AG09309 (cell line): ENCODE measurements around the gene PLXNA3.

Source experiments
- DNase-seq: peaks from one replicate; pipeline ENCODE4 v3.0.0-alpha.2; 2010; ENCODE audit warnings: low read depth
- H3K4me3 ChIP-seq: 2 replicates; pipeline ENCODE4 v1.5.1; 2011; ENCODE audit warnings: mild to moderate bottlenecking, low read depth, low read length, moderate library complexity; ENCODE audit not compliant: control insufficient read depth
- TF ChIP-seq, protein P1 (sequence below): IDR thresholded peaks from 2 replicates; pipeline ENCODE4 v1.5.1; 2011; ENCODE audit warnings: mild to moderate bottlenecking, low read depth, low read length, inconsistent platforms; ENCODE audit not compliant: insufficient read depth, control insufficient read depth; ENCODE audit errors: missing control alignments

The PLXNA3 gene

DNA sequence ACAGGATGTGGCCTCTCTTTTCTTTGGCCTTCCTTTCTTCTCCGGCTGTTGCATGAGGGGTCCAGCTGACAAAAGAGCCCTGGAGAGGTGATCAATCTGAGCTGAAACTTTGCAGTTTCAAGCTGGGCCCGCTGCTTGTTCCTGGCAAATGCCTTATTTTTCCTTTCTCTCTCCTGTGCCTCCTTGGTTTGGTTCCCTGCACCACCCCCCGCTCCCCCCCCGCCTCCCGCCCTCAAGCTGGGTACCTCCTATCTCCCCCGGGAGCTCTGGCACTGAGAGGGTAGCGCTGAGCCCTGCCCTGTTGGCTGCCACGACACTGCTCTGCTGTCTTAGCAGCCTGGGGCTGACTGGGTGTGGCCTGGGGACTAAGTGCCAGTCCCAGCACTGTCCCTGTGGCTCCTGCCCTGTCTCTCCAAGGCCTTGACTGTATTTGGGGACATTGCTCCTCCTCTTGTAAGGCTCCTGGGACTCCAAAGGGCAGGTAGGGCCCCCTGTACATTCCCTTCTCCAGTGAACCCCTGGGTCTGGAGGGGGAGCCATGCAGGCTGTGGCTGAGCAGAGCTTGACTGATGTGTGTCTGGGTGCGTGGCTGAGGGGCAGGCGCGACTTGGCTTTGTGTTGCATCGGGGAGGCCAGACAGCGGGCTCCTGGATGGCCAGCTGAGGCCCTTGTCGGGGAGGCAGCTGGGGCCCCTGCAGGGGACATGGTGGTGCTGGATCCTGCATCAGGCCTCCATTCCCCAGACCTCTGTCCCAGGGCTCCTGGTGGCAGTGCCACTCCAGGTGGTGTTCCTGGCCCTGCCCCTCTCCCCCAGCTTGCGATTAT, 1.1 kb downstream of the PLXNA3 start:
- peak overlapping the region; percentile 86 for H3K4me3 ChIP-seq
- TF ChIP-seq, protein P1, sequence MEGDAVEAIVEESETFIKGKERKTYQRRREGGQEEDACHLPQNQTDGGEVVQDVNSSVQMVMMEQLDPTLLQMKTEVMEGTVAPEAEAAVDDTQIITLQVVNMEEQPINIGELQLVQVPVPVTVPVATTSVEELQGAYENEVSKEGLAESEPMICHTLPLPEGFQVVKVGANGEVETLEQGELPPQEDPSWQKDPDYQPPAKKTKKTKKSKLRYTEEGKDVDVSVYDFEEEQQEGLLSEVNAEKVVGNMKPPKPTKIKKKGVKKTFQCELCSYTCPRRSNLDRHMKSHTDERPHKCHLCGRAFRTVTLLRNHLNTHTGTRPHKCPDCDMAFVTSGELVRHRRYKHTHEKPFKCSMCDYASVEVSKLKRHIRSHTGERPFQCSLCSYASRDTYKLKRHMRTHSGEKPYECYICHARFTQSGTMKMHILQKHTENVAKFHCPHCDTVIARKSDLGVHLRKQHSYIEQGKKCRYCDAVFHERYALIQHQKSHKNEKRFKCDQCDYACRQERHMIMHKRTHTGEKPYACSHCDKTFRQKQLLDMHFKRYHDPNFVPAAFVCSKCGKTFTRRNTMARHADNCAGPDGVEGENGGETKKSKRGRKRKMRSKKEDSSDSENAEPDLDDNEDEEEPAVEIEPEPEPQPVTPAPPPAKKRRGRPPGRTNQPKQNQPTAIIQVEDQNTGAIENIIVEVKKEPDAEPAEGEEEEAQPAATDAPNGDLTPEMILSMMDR: no peak
- no peak for DNase-seq

DNA sequence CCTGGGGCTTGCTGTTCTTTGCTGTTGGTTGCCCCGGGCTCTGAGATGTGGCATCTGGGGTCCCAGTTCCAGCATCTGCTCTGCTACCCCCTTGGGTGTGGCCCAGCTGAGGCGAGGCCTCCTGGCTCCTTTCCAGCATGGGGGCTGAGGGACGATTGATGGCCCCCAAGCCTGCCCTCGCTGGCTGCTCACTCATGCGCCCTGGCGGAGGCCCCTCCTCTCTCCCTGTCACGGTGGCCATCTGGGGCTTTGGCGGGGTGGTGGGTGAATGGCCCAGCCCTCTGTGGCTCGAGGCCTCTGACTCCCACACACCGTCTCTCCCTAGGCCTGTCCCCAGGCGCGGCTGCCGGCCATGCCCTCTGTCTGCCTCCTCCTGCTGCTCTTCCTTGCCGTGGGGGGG, 1.8 kb downstream of the PLXNA3 start:
- peak overlapping the region; percentile 86 for H3K4me3 ChIP-seq
- TF ChIP-seq, protein P1: no peak
- no peak for DNase-seq

DNA sequence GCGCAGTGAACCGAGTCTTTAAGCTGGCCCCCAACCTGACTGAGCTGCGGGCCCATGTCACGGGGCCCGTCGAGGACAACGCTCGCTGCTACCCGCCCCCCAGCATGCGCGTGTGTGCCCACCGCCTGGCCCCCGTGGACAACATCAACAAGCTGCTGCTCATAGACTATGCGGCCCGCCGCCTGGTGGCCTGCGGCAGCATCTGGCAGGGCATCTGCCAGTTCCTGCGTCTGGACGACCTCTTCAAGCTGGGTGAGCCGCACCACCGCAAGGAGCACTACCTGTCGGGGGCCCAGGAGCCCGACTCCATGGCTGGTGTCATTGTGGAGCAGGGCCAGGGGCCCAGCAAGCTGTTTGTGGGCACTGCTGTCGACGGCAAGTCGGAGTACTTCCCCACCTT, 2.2 kb downstream of the PLXNA3 start:
- no peak for DNase-seq
- peak overlapping the region; percentile 86 for H3K4me3 ChIP-seq
- TF ChIP-seq, protein P1: peak; percentile 23

DNA sequence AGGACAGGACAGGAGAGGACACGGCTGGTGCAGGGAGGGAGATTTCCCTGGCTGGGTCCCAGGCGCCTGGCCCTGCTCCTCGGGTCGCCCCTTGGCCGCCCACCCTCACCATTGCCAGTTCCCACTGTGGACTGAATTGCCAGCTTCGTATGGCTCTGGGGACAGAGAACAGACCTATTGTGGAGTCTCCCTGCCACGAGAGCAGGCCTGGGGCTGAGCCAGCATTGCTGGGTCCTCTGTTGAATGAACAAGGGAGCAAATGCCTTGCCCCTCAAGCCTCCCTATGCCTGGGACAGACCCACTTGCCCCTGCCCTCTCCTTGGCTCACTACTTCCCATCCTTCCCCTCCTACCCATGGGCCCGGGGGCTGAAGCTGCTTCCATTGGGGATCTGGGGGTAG, 4.3 kb downstream of the PLXNA3 start:
- TF ChIP-seq, protein P1: no peak
- no peak overlapping the region for H3K4me3 ChIP-seq
- DNase-seq: no peak

DNA sequence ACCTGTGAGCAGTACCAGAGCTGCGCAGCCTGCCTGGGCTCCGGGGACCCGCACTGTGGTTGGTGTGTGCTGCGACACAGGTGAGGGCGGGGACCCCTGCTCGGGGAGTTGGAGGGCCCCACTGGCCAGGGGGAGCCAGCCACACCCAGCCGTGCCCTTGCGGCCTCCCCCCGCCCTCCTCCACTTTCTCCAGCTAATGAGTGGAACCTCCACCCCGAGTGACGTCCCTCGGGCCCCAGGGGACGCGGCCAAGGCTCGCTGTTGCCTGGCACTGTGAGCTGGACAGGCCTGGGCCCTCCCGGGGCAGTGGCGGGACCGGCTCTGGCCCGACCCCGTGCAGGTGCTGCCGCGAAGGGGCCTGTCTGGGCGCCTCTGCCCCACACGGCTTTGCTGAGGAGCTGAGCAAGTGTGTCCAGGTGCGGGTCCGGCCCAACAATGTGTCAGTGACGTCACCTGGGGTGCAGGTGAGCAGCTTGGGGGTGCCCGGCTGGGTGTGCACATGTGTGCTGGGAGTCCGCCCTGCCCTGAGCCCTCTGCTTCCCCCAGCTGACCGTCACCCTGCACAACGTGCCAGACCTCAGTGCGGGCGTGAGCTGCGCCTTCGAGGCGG, 5.6 kb downstream of the PLXNA3 start:
- DNase-seq: no peak
- TF ChIP-seq, protein P1: no peak
- H3K4me3 ChIP-seq: no peak overlapping the region

DNA sequence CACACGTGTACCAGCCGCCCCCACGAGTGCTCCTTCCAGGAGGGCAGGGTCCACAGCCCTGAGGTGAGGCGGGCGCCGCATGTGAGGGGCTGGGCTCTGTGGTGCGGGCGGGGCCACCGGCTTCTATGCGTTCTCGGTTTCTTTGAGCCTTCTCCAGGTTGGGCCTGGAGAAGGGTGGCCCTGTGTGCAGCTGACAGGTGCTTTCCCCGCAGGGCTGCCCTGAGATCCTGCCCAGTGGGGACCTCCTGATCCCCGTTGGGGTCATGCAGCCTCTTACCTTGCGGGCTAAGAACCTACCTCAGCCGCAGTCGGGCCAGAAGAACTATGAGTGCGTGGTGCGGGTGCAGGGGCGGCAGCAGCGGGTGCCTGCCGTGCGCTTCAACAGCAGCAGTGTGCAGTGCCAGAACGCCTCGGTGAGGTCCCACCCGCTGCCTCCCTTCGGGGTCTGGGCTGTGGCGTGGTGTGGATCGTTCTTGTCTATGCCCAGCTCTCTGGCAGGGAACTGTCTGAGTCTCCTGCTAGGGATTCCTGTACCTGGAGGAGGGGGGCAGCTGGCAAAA, 6.8 kb downstream of the PLXNA3 start:
- TF ChIP-seq, protein P1: no peak
- no peak for DNase-seq

More for the DNA sequence above, 6.8 kb downstream of the PLXNA3 start:
- H3K4me3 ChIP-seq: no peak overlapping the region
